Spleen (tissue), 11 donors: Measurements from ENCODE around the gene KIF3A. TPM values are rescaled to one million over a fixed set of nuclear protein-coding genes. Genes with fewer than 3 reads are reported as not detected.

Source experiments
- DNase-seq: peaks from one replicate; pipeline ENCODE4 v3.0.0-alpha.2; 2020
- H3K27ac ChIP-seq, 8 donors: fragments of 200-600 bp; sonication (generic) in 7 of 8; 1 replicate in 4 of 8; 2 replicates in 4 of 8; pipeline versions ENCODE4 v1.5.0 to v1.8.0; 2016 to 2021; ENCODE audit warnings: inconsistent platforms in 4 of 8, mild to moderate bottlenecking in 4 of 8, moderate library complexity in 1 of 8
- H3K27me3 ChIP-seq, 7 donors: fragments of 200-600 bp; sonication (generic) in 6 of 7; replicated peaks in 1 of 7; 1 replicate in 4 of 7; 2 replicates in 3 of 7; pipeline versions ENCODE4 v1.5.0 to v1.8.0; 2016 to 2021; ENCODE audit warnings: inconsistent platforms in 3 of 7, mild to moderate bottlenecking in 1 of 7
- H3K36me3 ChIP-seq, 6 donors: fragments of 200-600 bp; sonication (generic) in 5 of 6; 1 replicate in 4 of 6; 2 replicates in 2 of 6; pipeline versions ENCODE4 v1.5.0 to v1.8.0; 2016 to 2021; ENCODE audit warnings: inconsistent platforms in 2 of 6
- H3K4me1 ChIP-seq, 6 donors: fragments of 200-600 bp; sonication (generic) in 5 of 6; 1 replicate in 3 of 6; 2 replicates in 3 of 6; pipeline versions ENCODE4 v1.5.0 to v1.8.0; 2016 to 2021; ENCODE audit warnings: inconsistent platforms in 3 of 6
- H3K4me3 ChIP-seq, 8 donors: fragments of 200-600 bp; sonication (generic) in 7 of 8; 1 replicate in 4 of 8; 2 replicates in 4 of 8; pipeline versions ENCODE4 v1.5.0 to v1.8.0; 2016 to 2021; ENCODE audit warnings: inconsistent platforms in 4 of 8, mild to moderate bottlenecking in 4 of 8, moderate library complexity in 2 of 8
- H3K9me3 ChIP-seq, 8 donors: fragments of 200-600 bp; sonication (generic) in 7 of 8; 1 replicate in 4 of 8; 2 replicates in 4 of 8; pipeline versions ENCODE4 v1.5.0 to v1.8.0; 2016 to 2021; ENCODE audit warnings: inconsistent platforms in 4 of 8
- CTCF ChIP-seq, 11 experiments: fragments of 200-600 bp in 7 of 11; fragments of 450-650 bp in 4 of 11; sonication (generic) in 4 of 11; IDR thresholded peaks in 8 of 11; conservative IDR thresholded peaks in 3 of 11; 1 replicate in 7 of 11; 2 replicates in 4 of 11; pipeline versions ENCODE4 v1.4.0 to v1.8.0; 2016 to 2021; ENCODE audit warnings: antibody characterized with exemption in 11 of 11, inconsistent platforms in 4 of 11, mild to moderate bottlenecking in 1 of 11
- POLR2A ChIP-seq, 3 donors: fragments of 450-650 bp; IDR thresholded peaks; one replicate each; pipeline ENCODE4 v1.5.1; 2017; ENCODE audit warnings: antibody characterized with exemption in 3 of 3, mild to moderate bottlenecking in 1 of 3
- POLR2AphosphoS5 ChIP-seq, 3 donors: sonication (generic); formaldehyde crosslinking; IDR thresholded peaks; one replicate each; pipeline ENCODE4 v1.5.1; 2017; ENCODE audit warnings: antibody characterized with exemption in 3 of 3
- WGBS, 5 donors: extraction: QIAGEN DNeasy Blood & Tissue Kit in 3 of 5; methylation state at CpG; one replicate each; pipeline versions ENCODE4 v1.1.5 to v1.1.7; 2013 to 2018; 5-methylcytosine and 5-hydroxymethylcytosine counted together
- intact Hi-C: fragments of 100-400 bp; cut with DNase I; formaldehyde crosslinking; loops from one replicate; pipeline ENCODE4 v1.15.0; 2023; ENCODE audit warnings: low total_unique reads
- polyA plus RNA-seq, 3 donors: library from polyadenylated mRNA; stranded (reverse); fragments of 200-250 nt; gene quantifications; one replicate each; pipeline ENCODE4 v1.2.1, GENCODE V29; 2013
- total RNA-seq, 7 donors: library from RNA; depleted of rRNA in 3 of 7; stranded (reverse); fragments of >200 nt in 3 of 7; fragmentation: NEBNext Ultra II Directional in 4 of 7; extraction: Animal tissue kit (Norgen Biotek cat#: 25700) in 4 of 7; gene quantifications; one replicate each; pipeline versions ENCODE4 v1.1.0 to v1.2.1, GENCODE V29; 2016 to 2021
- donor health status: healthy with polysubstance abuse.
- donor health status: DM: no; HTN: no; CAD: no; lungs with moderate emphysema.
- donor health status: DM: no; HTN: no; CAD: no.
- donor health status: Bipolar disorder and iron deficiency.
- donor health status: healthy.
- donor health status: DM: no; HTN: no; CAD: no.
- donor health status: DM: yes; HTN: yes; CAD: no.

The KIF3A gene
- total and polyA plus RNA-seq, 10 donors, result 1.3 to 10.7 (median 6.7) TPM

- Histone ChIP-seq H3K36me3 (no peaks in the 10 kb centered on the region), H3K9me3 (no peaks in the 10 kb centered on the region), H3K27ac (peak within 1 kb of the TSS; percentile 16 to 82 (median 70)), H3K4me3 (peak within 1 kb of the TSS; percentile 50 to 94 (median 72)), H3K27me3 (peaks cover 0 to 49% (median 11%) of the 10 kb centered on the region in 7 donors), H3K4me1 (peaks cover 0 to 47% (median 32%) of the 10 kb centered on the region in 6 donors)
- TF ChIP-seq CTCF (IDR thresholded peaks at IDR 0.05 in 8 of 11, conservative IDR thresholded peaks at IDR 0.05 in 3 of 11), result no peak
- TF ChIP-seq POLR2AphosphoS5 (IDR thresholded peaks at IDR 0.05), result peak in 1 of 3 donors; percentile 30
- TF ChIP-seq POLR2A (IDR thresholded peaks at IDR 0.05), result peak in 1 of 3 donors; percentile 6
- 4 to 12% (median 6%) methylated on average over 23 to 82 of the region's 82 CpGs for WGBS, 5 donors
- intact Hi-C loops, result no loop called here
- DNase-seq, result peak; percentile 82
Observed at GRCh38 chr5:132777209-132778069, 40.1 kb upstream of the KIF3A start, which contains the start of gene SEPTIN8. Gene SEPTIN8 (minus strand): TSS chr5:132777239. CDS start chr5:132777137, 102 bp downstream.

GRCh38 chr5:132776938-132777208, 39.5 kb upstream of the KIF3A start:
- H3K4me1 ChIP-seq, result peaks cover 0 to 46% (median 32%) of the 10 kb centered on the region in 6 donors
- peak overlapping the region in 7 of 8 donors; percentile 49 to 82 (median 71) for H3K27ac ChIP-seq
- H3K9me3 ChIP-seq, result no peaks in the 10 kb centered on the region
- no peak for DNase-seq
- no peaks in the 10 kb centered on the region for H3K36me3 ChIP-seq
- TF ChIP-seq POLR2AphosphoS5 (IDR thresholded peaks at IDR 0.05), result no peak
- no peak for TF ChIP-seq CTCF (IDR thresholded peaks at IDR 0.05 in 8 of 11, conservative IDR thresholded peaks at IDR 0.05 in 3 of 11)
- TF ChIP-seq POLR2A (IDR thresholded peaks at IDR 0.05), result no peak
- H3K27me3 ChIP-seq, result peaks cover 0 to 43% (median 11%) of the 10 kb centered on the region in 7 donors
- H3K4me3 ChIP-seq, result peak overlapping the region; percentile 50 to 94 (median 72)
- WGBS, 5 donors, result 0 to 1% (median 1%) methylated on average over 11 to 40 of the region's 40 CpGs; no CpG with 5 or more reads in 2 of the 5 donors
- intact Hi-C loops, result no loop called here

GRCh38 chr5:132776131-132776937, 39.0 kb upstream of the KIF3A start:
- Histone ChIP-seq H3K9me3 (no peaks in the 10 kb centered on the region), H3K27me3 (peaks cover 0 to 41% (median 11%) of the 10 kb centered on the region in 7 donors), H3K27ac (peak overlapping the region in 7 of 8 donors; percentile 49 to 82 (median 71)), H3K4me3 (peak overlapping the region; percentile 50 to 94 (median 72)), H3K36me3 (no peaks in the 10 kb centered on the region), H3K4me1 (peaks cover 0 to 51% (median 31%) of the 10 kb centered on the region in 6 donors)
- TF ChIP-seq POLR2A (IDR thresholded peaks at IDR 0.05) (no peak), CTCF (IDR thresholded peaks at IDR 0.05 in 8 of 11, conservative IDR thresholded peaks at IDR 0.05 in 3 of 11) (no peak), POLR2AphosphoS5 (IDR thresholded peaks at IDR 0.05) (no peak)
- intact Hi-C loops, result no loop called here
- DNase-seq, result no peak
- 6 to 24% (median 16%) methylated on average over 21 to 39 of the region's 39 CpGs for WGBS, 5 donors
